ENCODE data around the gene CAPZA2.

GRCh38 chr7:116895849-116896248, 33.5 kb downstream of the CAPZA2 start:
- no peak for TF ChIP-seq CTCF (IDR thresholded peaks at IDR 0.05; ENCODE audit: borderline replicate concordance, extremely low read depth, low read length, poor library complexity, severe bottlenecking)
- no peak for TF ChIP-seq EZH2 (IDR thresholded peaks at IDR 0.05; ENCODE audit: borderline replicate concordance, low read depth, low read length, severe bottlenecking)

All from DND-41 (cell line).